ENCODE measurements around the gene PNMA6E.

The PNMA6E gene

DNA sequence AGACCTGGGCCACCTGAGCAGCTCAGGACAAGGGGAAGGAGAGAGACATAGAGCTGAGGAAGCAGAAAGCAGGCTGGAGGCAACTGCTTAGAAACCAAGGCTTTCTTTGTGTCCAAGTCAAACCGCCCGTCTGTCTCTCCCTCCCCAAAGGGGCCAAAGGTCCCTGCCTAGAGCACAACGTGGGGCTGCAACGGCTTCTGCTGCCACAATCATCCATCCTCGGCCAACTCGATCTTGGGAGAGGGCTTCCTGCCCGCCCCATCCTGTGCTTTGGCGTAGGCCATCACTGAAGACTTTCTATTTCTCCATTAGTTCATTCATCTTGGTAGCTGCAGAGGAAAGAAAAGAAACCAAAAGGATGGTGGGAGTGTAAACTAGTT lies 46.4 kb upstream of the PNMA6E start:
- no peak overlapping the region for H3K4me3 ChIP-seq (ENCODE audit: low read depth, low read length)
- TF ChIP-seq, protein P1, sequence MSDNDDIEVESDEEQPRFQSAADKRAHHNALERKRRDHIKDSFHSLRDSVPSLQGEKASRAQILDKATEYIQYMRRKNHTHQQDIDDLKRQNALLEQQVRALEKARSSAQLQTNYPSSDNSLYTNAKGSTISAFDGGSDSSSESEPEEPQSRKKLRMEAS (IDR thresholded peaks at IDR 0.05; ENCODE audit: low read depth, low read length), result no peak
- TF ChIP-seq POLR2A (IDR thresholded peaks at IDR 0.05; ENCODE audit: extremely low read depth, insufficient read length) (no peak), MYC (IDR thresholded peaks at IDR 0.05; ENCODE audit: low read depth, low read length) (no peak)
- TF ChIP-seq, protein P2, sequence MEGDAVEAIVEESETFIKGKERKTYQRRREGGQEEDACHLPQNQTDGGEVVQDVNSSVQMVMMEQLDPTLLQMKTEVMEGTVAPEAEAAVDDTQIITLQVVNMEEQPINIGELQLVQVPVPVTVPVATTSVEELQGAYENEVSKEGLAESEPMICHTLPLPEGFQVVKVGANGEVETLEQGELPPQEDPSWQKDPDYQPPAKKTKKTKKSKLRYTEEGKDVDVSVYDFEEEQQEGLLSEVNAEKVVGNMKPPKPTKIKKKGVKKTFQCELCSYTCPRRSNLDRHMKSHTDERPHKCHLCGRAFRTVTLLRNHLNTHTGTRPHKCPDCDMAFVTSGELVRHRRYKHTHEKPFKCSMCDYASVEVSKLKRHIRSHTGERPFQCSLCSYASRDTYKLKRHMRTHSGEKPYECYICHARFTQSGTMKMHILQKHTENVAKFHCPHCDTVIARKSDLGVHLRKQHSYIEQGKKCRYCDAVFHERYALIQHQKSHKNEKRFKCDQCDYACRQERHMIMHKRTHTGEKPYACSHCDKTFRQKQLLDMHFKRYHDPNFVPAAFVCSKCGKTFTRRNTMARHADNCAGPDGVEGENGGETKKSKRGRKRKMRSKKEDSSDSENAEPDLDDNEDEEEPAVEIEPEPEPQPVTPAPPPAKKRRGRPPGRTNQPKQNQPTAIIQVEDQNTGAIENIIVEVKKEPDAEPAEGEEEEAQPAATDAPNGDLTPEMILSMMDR (IDR thresholded peaks at IDR 0.05; ENCODE audit: low read depth, low read length), result no peak
- DNase-seq (ENCODE audit: low read depth), result no peak

DNA sequence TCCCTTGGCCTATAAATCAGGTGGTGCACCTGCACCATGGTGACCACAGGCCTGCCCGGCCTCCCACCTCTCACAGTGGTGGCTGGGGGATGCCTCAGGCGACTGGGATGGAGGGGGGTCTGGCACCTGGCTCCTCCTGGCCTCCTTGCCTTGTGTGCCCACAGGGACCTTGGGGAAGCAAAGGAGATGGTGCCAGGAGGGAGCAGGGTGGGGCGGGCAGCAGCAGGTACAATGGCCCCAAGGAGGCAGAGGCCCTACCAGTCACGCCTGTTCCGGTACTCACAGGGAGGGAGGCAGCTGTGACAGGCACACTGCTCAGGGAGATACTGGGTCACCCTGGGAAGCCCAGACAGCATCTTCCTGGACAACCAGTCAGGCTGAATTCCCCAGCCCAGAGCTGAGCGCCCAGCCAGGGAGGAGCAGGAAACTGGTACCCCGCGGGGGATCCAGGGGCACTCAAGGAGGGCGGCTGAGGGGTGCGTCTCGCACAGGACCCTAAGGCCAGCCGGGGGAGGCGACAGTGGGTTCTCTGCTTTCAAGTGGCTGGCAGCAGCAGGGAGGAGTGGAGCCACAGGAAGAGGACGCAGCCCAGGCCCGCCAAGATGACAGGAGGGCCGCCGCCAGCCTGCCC lies 45.9 kb upstream of the PNMA6E start:
- H3K4me3 ChIP-seq (ENCODE audit: low read depth, low read length), result no peak overlapping the region
- TF ChIP-seq, protein P2 (IDR thresholded peaks at IDR 0.05; ENCODE audit: low read depth, low read length), result no peak
- TF ChIP-seq MYC (IDR thresholded peaks at IDR 0.05; ENCODE audit: low read depth, low read length) (no peak), POLR2A (IDR thresholded peaks at IDR 0.05; ENCODE audit: extremely low read depth, insufficient read length) (no peak)
- TF ChIP-seq, protein P1 (IDR thresholded peaks at IDR 0.05; ENCODE audit: low read depth, low read length), result no peak
- DNase-seq (ENCODE audit: low read depth), result no peak

DNA sequence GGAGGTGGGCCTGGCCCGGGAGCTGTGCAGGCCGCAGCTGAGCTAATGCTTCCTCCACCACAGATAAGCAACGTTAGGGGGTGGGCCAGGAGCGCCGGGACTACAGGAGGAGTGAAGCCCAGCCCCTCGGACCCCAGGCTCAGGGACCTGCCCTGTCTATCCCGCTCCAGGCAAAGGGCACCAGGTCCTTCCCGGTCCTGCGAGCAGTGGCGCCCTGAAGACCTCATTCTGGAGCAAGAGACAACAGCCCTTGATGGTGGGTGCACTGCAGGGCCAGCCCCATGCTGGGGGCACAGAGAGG lies 45.4 kb upstream of the PNMA6E start:
- no peak for DNase-seq (ENCODE audit: low read depth)
- no peak overlapping the region for H3K4me3 ChIP-seq (ENCODE audit: low read depth, low read length)
- TF ChIP-seq POLR2A (IDR thresholded peaks at IDR 0.05; ENCODE audit: extremely low read depth, insufficient read length) (no peak), MYC (IDR thresholded peaks at IDR 0.05; ENCODE audit: low read depth, low read length) (no peak)
- TF ChIP-seq, protein P1 (IDR thresholded peaks at IDR 0.05; ENCODE audit: low read depth, low read length), result no peak
- TF ChIP-seq, protein P2 (IDR thresholded peaks at IDR 0.05; ENCODE audit: low read depth, low read length), result no peak

DNA sequence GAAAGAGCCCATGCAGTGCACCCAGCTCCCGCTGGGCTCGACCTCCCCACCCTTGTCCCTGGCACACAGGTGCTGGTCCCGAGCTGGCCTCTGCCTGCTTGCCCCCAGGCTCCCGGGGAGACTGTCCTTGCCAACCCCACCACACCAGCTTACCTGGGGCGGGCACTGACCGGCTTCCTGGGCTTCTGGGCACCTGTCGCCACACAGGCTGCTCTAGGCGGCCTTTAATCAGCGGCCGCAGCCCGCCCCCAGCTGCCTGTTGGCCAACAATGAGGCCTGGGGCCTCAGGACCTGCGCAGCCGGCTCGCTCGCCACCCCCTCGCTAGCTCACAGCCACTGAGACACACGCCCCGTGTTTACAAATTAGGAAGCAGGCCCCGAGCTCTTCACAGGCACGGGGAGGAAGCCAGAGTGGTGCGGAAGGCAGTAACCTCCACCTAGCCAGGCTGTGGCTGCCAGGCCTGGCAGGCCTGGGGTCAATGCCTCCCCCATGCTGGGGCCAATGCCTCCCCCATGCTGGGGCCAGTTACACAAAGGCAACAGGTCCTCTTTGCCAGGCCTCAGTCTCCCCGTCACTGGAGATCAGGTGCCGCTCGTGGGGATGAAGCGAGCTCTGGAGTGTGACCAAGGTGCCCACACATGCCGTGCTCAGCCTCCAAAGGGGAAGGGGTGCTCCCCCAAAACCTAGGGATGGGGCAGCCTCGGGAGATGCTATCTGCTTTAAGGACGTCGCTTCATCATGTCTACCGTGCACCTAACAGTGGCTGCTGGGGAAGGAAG lies 44.9 kb upstream of the PNMA6E start, which contains the start of gene TREX2:
TSS of gene TREX2 (minus strand) at position 201 of the 780 bp plus-strand sequence. CDS start 626 bp downstream, outside the sequence.
- no peak for DNase-seq (ENCODE audit: low read depth)
- no peak within 1 kb of the TSS for H3K4me3 ChIP-seq (ENCODE audit: low read depth, low read length)
- TF ChIP-seq, protein P1 (IDR thresholded peaks at IDR 0.05; ENCODE audit: low read depth, low read length), result no peak
- TF ChIP-seq MYC (IDR thresholded peaks at IDR 0.05; ENCODE audit: low read depth, low read length) (no peak), POLR2A (IDR thresholded peaks at IDR 0.05; ENCODE audit: extremely low read depth, insufficient read length) (no peak)
- TF ChIP-seq, protein P2 (IDR thresholded peaks at IDR 0.05; ENCODE audit: low read depth, low read length), result no peak

DNA sequence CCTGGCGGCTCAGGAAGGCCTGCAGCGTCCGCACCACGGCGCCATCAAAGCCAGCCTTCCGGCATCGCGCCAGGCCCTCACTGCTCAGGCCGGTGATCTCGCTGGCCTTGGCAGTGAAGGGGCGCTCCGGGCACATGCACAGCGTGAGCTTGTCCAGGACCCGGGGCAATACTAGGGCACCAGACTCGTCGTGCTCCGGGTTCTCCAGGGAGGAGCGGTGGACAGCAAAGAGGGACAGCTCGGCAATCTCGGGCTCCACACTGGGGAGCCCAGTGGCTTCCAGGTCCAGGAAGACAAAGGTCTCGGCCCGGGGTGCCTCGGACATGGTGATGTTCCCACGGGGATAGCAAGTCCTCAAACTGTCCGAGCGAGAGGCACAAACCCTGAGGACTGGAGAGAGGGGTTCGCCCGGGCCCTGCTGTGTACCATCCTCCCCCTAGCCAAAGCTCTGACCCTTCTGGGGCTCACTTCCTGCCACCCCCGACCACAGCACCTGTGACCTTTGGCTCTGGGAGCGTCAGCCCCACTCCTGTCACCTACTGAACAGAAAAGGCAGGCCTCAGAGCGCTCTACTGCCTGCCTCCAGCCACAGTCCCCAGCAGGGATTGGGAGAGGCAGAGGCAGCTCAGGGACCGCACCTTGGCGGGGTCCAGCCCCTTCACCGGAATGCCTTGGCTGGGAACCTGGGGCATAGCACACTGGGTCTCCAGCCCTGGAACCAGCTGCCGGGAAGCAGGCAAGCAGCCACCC lies 44.1 kb upstream of the PNMA6E start:
- no peak for DNase-seq (ENCODE audit: low read depth)
- TF ChIP-seq, protein P2 (IDR thresholded peaks at IDR 0.05; ENCODE audit: low read depth, low read length), result no peak
- TF ChIP-seq MYC (IDR thresholded peaks at IDR 0.05; ENCODE audit: low read depth, low read length) (no peak), POLR2A (IDR thresholded peaks at IDR 0.05; ENCODE audit: extremely low read depth, insufficient read length) (no peak)
- TF ChIP-seq, protein P1 (IDR thresholded peaks at IDR 0.05; ENCODE audit: low read depth, low read length), result no peak
- no peak overlapping the region for H3K4me3 ChIP-seq (ENCODE audit: low read depth, low read length)
